Upper lobe of left lung (tissue), 6 donors: Measurements from ENCODE around the gene C2orf42. TPM values are rescaled to one million over a fixed set of nuclear protein-coding genes. Genes with fewer than 3 reads are reported as not detected.
"Not testable (repeated sequence)": the region's sequence is repeated elsewhere in the genome, so short reads cannot be mapped to it uniquely, and the experiment has no call there.

Source experiments
- ATAC-seq, 2 donors: fragments of 200-7000 bp; cut with Tn5 transposase; one replicate each; pipeline ENCODE4 v1.9.1; 2022; ENCODE audit warnings: mild to moderate bottlenecking in 2 of 2, moderate library complexity in 2 of 2; ENCODE audit not compliant: low FRiP score in 2 of 2
- DNase-seq, 2 donors: peaks; one replicate each; pipeline ENCODE4 v3.0.0-alpha.2; 2019 to 2020
- H3K27ac ChIP-seq, 4 donors: fragments of 200-600 bp; sonication (generic); one replicate each; pipeline ENCODE4 v1.5.1; 2016 to 2019
- H3K27me3 ChIP-seq, 4 donors: fragments of 200-600 bp; sonication (generic); one replicate each; pipeline ENCODE4 v1.5.1; 2017 to 2019
- H3K36me3 ChIP-seq, 4 donors: fragments of 200-600 bp; sonication (generic); one replicate each; pipeline ENCODE4 v1.5.1; 2016 to 2019
- H3K4me1 ChIP-seq, 4 donors: fragments of 200-600 bp; sonication (generic); one replicate each; pipeline ENCODE4 v1.5.1; 2018 to 2019
- H3K4me3 ChIP-seq, 4 donors: fragments of 200-600 bp; sonication (generic); one replicate each; pipeline ENCODE4 v1.5.1; 2017 to 2019; ENCODE audit warnings: mild to moderate bottlenecking in 2 of 4, moderate library complexity in 1 of 4
- H3K9me3 ChIP-seq, 4 donors: fragments of 200-600 bp; sonication (generic); one replicate each; pipeline ENCODE4 v1.5.1; 2018 to 2019
- EP300 ChIP-seq, 4 donors: sonication (generic); formaldehyde crosslinking; IDR thresholded peaks; one replicate each; pipeline ENCODE4 v1.5.1; 2017; ENCODE audit warnings: antibody characterized with exemption in 4 of 4, control low read depth in 2 of 4
- POLR2A ChIP-seq, 4 donors: fragments of 450-650 bp; IDR thresholded peaks; one replicate each; pipeline ENCODE4 v1.5.1; 2016 to 2017; ENCODE audit warnings: antibody characterized with exemption in 4 of 4, mild to moderate bottlenecking in 2 of 4
- POLR2AphosphoS5 ChIP-seq, 2 donors: sonication (generic); formaldehyde crosslinking; IDR thresholded peaks; one replicate each; pipeline ENCODE4 v1.5.1; 2017; ENCODE audit warnings: antibody characterized with exemption in 2 of 2
- WGBS, 2 donors: methylation state at CpG; one replicate each; pipeline ENCODE4 v1.1.5; 2017 to 2018; 5-methylcytosine and 5-hydroxymethylcytosine counted together
- total RNA-seq, 6 donors: library from RNA; depleted of rRNA in 4 of 6; stranded (reverse); fragments of >200 nt in 4 of 6; gene quantifications; one replicate each; pipeline versions ENCODE4 v1.1.0 to v1.2.1, GENCODE V29; 2016 to 2021
- TF ChIP-seq, protein P1 (sequence below), 6 experiments: fragments of 450-650 bp in 4 of 6; fragments of 200-600 bp in 2 of 6; sonication (generic) in 2 of 6; IDR thresholded peaks; one replicate each; pipeline ENCODE4 v1.5.1; 2016 to 2019; ENCODE audit warnings: antibody characterized with exemption in 6 of 6
- donor health status: DM: no; HTN: no; CAD: no; lungs with moderate emphysema.
- donor health status: DM: no; HTN: yes; CAD: no; lungs with severe emphysema.

Gene C2orf42
- total RNA-seq, result 10 to 100 TPM in 4 of 6 donors, 1 to 10 TPM in 2; 7.8 to 15.0 (median 12.4) TPM

DNA sequence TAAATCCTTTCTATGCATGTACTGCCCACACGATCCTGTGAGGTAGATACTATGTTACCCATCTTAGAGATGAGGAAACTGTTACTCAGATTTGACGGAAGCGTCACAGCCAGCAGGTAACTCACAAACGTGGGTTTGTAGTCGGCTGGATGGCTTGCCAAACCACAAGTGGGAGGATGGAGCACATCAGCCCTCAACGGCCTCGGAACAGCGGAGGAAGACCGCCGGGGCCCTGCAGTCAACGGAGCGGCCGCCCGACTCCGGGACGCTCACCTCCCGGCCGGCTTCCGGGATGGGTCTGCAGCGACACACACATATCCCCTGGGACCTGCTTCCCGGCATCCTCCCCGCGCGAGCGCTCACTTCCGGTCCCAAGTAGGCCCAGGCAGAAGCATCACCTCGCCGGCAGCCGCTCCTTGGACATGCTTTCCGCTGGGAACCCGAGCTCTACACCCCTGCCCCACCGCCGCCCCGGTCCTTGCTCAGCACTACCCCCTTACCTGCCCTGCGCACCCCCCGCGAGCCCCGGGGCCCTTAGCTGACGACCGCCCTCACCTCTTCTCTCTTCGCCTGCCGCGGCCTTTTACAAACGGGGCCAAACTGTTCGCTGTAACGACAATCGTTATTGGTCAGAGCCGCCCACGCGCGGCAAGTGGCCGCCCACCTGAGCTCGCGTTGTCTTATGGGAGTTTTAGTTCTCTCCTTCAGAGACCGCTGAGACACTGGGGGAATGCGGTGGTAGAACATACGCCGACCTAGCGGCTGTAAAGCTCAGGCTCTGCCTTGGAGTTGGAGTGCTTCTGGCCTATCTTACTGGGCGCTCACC, at the start of gene C2orf42:
C2orf42 (minus strand) TSS at position 602 of the 826 bp plus-strand sequence. CDS start 9,034 bp downstream, outside the sequence.
- peak within 1 kb of the TSS; percentile 60 to 73 (median 68) for H3K4me3 ChIP-seq
- peak; percentile 81 to 99 (median 97) for TF ChIP-seq POLR2A (IDR thresholded peaks at IDR 0.05)
- TF ChIP-seq EP300 (IDR thresholded peaks at IDR 0.05), result peak in 1 of 4 donors; percentile 34
- TF ChIP-seq, protein P1, sequence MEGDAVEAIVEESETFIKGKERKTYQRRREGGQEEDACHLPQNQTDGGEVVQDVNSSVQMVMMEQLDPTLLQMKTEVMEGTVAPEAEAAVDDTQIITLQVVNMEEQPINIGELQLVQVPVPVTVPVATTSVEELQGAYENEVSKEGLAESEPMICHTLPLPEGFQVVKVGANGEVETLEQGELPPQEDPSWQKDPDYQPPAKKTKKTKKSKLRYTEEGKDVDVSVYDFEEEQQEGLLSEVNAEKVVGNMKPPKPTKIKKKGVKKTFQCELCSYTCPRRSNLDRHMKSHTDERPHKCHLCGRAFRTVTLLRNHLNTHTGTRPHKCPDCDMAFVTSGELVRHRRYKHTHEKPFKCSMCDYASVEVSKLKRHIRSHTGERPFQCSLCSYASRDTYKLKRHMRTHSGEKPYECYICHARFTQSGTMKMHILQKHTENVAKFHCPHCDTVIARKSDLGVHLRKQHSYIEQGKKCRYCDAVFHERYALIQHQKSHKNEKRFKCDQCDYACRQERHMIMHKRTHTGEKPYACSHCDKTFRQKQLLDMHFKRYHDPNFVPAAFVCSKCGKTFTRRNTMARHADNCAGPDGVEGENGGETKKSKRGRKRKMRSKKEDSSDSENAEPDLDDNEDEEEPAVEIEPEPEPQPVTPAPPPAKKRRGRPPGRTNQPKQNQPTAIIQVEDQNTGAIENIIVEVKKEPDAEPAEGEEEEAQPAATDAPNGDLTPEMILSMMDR (IDR thresholded peaks at IDR 0.05), result peak in 1 of 6 experiments; percentile 39
- peak; percentile 97 to 98 for TF ChIP-seq POLR2AphosphoS5 (IDR thresholded peaks at IDR 0.05)
- H3K27ac ChIP-seq, result peak within 1 kb of the TSS; percentile 95 to 96 (median 96)
- ATAC-seq, result peak; percentile 99
- 0 to 1% methylated on average over 51 to 59 of the region's 60 CpGs for WGBS, 2 donors
- H3K36me3 ChIP-seq, result no peaks in the 10 kb centered on the region
- H3K27me3 ChIP-seq, result no peaks in the 10 kb centered on the region
- no peaks in the 10 kb centered on the region for H3K9me3 ChIP-seq
- peak; percentile 96 to 97 for DNase-seq
- peaks cover 5 to 12% (median 7%) of the 10 kb centered on the region in 4 donors for H3K4me1 ChIP-seq

DNA sequence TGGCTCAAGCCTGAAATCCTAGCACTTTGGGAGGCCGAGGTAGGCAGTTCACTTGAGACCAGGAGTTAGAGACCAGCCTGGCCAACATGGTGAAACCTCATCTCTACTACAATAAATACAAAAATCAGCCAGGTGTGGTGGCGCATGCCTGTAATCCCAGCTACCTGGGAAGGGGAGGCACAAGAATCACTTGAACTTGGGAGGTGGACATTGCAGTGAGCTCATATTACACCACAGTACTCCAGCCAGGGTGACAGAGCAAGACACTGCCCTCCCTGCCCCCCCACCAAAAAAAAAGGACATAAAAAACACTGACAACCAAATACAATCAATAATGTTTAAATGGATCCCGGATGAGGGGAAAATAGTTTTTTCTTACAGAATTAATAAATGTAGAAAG, 49.8 kb upstream of the C2orf42 start:
- no peak for TF ChIP-seq EP300 (IDR thresholded peaks at IDR 0.05)
- TF ChIP-seq, protein P1 (IDR thresholded peaks at IDR 0.05), result no peak
- Histone ChIP-seq H3K9me3 (no peaks in the 10 kb centered on the region), H3K27me3 (no peaks in the 10 kb centered on the region), H3K4me1 (peaks cover 21 to 37% (median 29%) of the 10 kb centered on the region in 4 donors), H3K27ac (no peak overlapping the region), H3K4me3 (no peak overlapping the region), H3K36me3 (peaks cover 0 to 18% (median 3%) of the 10 kb centered on the region in 4 donors)
- ATAC-seq, result no peak
- no peak for DNase-seq
- WGBS, 2 donors, result 90 to 96% methylated on average over 3 of the region's 3 CpGs

DNA sequence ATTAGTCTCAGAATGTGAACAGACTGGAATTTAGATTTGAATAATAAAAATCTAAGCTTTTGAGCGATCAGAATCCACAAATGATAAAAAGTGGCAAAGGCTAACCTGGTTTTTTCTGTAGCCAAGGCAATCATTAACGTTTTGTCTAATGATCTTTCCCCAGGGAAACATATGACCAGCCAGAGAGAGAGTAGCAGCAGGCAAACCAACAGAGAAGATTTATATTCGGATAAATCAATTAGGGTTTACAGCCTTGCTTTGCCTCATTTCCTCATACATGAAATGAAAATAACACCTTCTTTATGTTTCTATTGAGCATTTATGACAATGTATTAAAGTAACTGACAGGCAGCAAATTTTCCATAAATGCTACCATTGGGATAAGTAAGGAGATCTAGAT, 43.1 kb upstream of the C2orf42 start:
- Histone ChIP-seq H3K27me3 (no peaks in the 10 kb centered on the region), H3K9me3 (no peaks in the 10 kb centered on the region), H3K4me1 (peaks cover 0 to 4% (median 0%) of the 10 kb centered on the region in 4 donors), H3K4me3 (no peak overlapping the region), H3K27ac (no peak overlapping the region), H3K36me3 (peaks cover 26 to 75% (median 45%) of the 10 kb centered on the region in 4 donors)
- WGBS, 2 donors, result 79 to 80% methylated on average over 3 of the region's 3 CpGs
- ATAC-seq, result no peak
- TF ChIP-seq, protein P1 (IDR thresholded peaks at IDR 0.05), result no peak
- TF ChIP-seq POLR2AphosphoS5 (IDR thresholded peaks at IDR 0.05), result no peak
- TF ChIP-seq EP300 (IDR thresholded peaks at IDR 0.05), result no peak
- no peak for TF ChIP-seq POLR2A (IDR thresholded peaks at IDR 0.05)
- no peak for DNase-seq

DNA sequence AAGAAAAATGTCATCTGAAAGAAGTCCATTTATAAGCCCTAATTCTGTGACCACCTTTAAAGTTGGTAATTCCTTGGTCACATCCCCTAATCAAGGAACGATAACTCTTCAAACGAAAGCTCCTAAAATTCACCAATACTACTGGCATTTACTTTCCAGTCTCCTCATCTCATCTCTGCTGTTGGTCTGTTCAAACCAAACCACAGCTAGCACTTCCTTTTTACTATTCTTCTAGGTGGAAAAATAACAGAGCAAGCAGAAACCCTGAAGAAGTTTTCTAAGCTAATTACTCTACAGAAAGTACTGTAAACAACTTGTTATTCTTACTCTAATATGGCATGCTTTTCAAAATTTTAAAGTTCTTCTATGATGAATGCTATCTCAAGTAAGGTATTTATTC, 36.0 kb upstream of the C2orf42 start:
- Histone ChIP-seq H3K4me1 (no peaks in the 10 kb centered on the region), H3K9me3 (no peaks in the 10 kb centered on the region), H3K27ac (no peak overlapping the region), H3K4me3 (no peak overlapping the region), H3K27me3 (no peaks in the 10 kb centered on the region), H3K36me3 (peaks cover 37 to 99% (median 72%) of the 10 kb centered on the region in 4 donors)
- no peak for DNase-seq
- ATAC-seq, result no peak
- TF ChIP-seq, protein P1 (IDR thresholded peaks at IDR 0.05), result no peak
- TF ChIP-seq POLR2A (IDR thresholded peaks at IDR 0.05) (no peak), POLR2AphosphoS5 (IDR thresholded peaks at IDR 0.05) (no peak)
- WGBS, 2 donors, result 80 to 84% methylated on average over 2 of the region's 2 CpGs

DNA sequence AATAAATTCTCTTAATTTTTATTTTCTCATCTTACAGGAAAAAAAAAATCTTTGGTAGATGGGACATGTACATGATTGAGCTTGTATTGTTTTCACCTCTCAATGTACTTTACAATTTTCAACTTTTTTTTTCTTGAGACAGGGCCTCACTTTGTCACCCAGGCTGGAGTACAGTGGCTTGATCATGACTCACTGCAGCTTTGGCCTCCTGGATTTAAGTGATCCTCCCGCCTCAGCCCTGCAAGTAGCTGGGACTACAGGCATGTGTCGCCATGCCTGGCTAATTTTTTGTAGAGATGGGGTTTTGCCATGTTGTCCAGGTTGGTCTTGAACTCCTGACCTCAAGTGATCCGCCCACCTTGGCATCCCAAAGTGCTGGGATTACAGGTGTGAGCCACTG, 32.5 kb upstream of the C2orf42 start:
- not testable (repeated sequence) for ATAC-seq, H3K27me3 ChIP-seq, H3K27ac ChIP-seq, H3K4me1 ChIP-seq, H3K9me3 ChIP-seq, DNase-seq, H3K4me3 ChIP-seq
- 98% methylated on average over 3 of the region's 3 CpGs for WGBS, 2 donors
- H3K36me3 ChIP-seq, result peaks cover 27 to 99% (median 72%) of the 10 kb centered on the region in 4 donors
